Natural killer cell treated with Interleukin-12 subunit alpha and Interleukin-12 subunit beta and Interleukin-15 and Interleukin-18, amount 100 ng/mL, for 72 hours (primary cell): ENCODE results near the gene TADA1. TPM values are rescaled to one million over a fixed set of nuclear protein-coding genes. Genes with fewer than 3 reads are reported as not detected.

ENCODE experiments used
- ATAC-seq, 2 donors: fragments of 150-1000 bp; cut with Tn5 transposase in 1 of 2; sonication (Bioruptor Pico), chemical (Tn5 transposase) in 1 of 2; 2 replicates each; pipeline ENCODE4 v1.10.0; 2021
- DNase-seq: peaks from one replicate; pipeline ENCODE4 v3.0.0; 2022; ENCODE audit warnings: low spot score
- H3K27ac Mint-ChIP-seq, 2 donors: 1 replicate in 1 of 2; 2 replicates in 1 of 2; pipeline ENCODE4 v1.8.0; 2022; ENCODE audit warnings: mixed read lengths in 2 of 2, mild to moderate bottlenecking in 1 of 2, moderate library complexity in 1 of 2
- H3K27me3 Mint-ChIP-seq, 2 donors: 1 replicate in 1 of 2; 2 replicates in 1 of 2; pipeline ENCODE4 v1.8.0; 2022; ENCODE audit warnings: mixed read lengths in 2 of 2
- H3K36me3 Mint-ChIP-seq: one replicate; pipeline ENCODE4 v1.8.0; 2022; ENCODE audit warnings: mixed read lengths
- H3K4me1 Mint-ChIP-seq, 2 donors: 1 replicate in 1 of 2; 2 replicates in 1 of 2; pipeline ENCODE4 v1.8.0; 2022; ENCODE audit warnings: low read depth in 2 of 2, mixed read lengths in 2 of 2, mild to moderate bottlenecking in 1 of 2
- H3K4me3 Mint-ChIP-seq: one replicate; pipeline ENCODE4 v1.8.0; 2022; ENCODE audit warnings: mixed read lengths
- H3K9me3 Mint-ChIP-seq: 2 replicates; pipeline ENCODE4 v1.8.0; 2022; ENCODE audit warnings: mixed read lengths
- total RNA-seq, 2 donors: library from RNA; stranded (reverse); gene quantifications; one replicate each; pipeline ENCODE4 v1.2.3, GENCODE V29; 2022

The TADA1 gene
- total RNA-seq, 2 donors from 2014 or later, result 9.3 to 10.2 TPM

- Mint-ChIP-seq H3K4me3 (no peak overlapping the region), H3K4me1 (peaks cover 13 to 29% of the 10 kb centered on the region in 2 donors), H3K27me3 (peaks cover 3 to 5% of the 10 kb centered on the region in 2 donors), H3K9me3 (no peaks in the 10 kb centered on the region), H3K27ac (no peak overlapping the region), H3K36me3 (no peaks in the 10 kb centered on the region)
- ATAC-seq (no peak), DNase-seq (no peak)
These were observed 31.0 kb upstream of the TADA1 start for GRCh38 chr1:166907051-166907450.

DNA sequence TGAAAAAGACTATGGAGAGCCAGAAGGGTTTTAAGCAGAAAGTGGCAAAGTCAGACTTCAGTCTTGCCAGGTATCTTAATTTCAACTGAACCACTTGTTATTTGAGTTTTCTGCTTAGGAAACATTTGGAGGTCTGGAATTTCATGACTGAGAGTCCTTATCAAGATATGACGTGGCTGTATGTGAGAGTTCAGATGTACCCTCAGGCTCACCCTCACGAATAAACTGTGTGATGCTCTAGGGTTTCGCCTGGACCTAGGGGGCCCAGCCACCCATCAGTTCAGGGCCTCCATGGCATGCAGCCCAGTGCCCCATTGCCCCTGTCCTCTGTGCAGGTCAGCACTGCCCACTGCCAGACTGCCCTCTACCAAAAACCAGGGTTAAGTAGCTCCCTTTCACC, 30.6 kb upstream of the TADA1 start:
- no peak for DNase-seq
- Mint-ChIP-seq H3K27ac (peak overlapping the region in 1 of 2 donors; percentile 12), H3K4me1 (peaks cover 13 to 29% of the 10 kb centered on the region in 2 donors), H3K27me3 (peaks cover 3 to 5% of the 10 kb centered on the region in 2 donors), H3K9me3 (no peaks in the 10 kb centered on the region), H3K4me3 (peak overlapping the region; percentile 57), H3K36me3 (no peaks in the 10 kb centered on the region)
- ATAC-seq, result no peak

GRCh38 chr1:166905900-166906299, 29.8 kb upstream of the TADA1 start:
- no peak for DNase-seq
- H3K9me3 Mint-ChIP-seq, result no peaks in the 10 kb centered on the region
- H3K4me1 Mint-ChIP-seq, result peaks cover 13 to 25% of the 10 kb centered on the region in 2 donors
- ATAC-seq, result peak; percentile 76 to 82
- peak overlapping the region; percentile 57 for H3K4me3 Mint-ChIP-seq
- H3K27me3 Mint-ChIP-seq, result peaks cover 3 to 5% of the 10 kb centered on the region in 2 donors
- H3K36me3 Mint-ChIP-seq, result no peaks in the 10 kb centered on the region
- H3K27ac Mint-ChIP-seq, result peak overlapping the region; percentile 12 to 63

GRCh38 chr1:166905136-166905535, 29.1 kb upstream of the TADA1 start:
- Mint-ChIP-seq H3K27me3 (peaks cover 5% of the 10 kb centered on the region in 2 donors), H3K9me3 (no peaks in the 10 kb centered on the region), H3K4me3 (no peak overlapping the region), H3K36me3 (no peaks in the 10 kb centered on the region), H3K4me1 (peaks cover 10 to 20% of the 10 kb centered on the region in 2 donors), H3K27ac (no peak overlapping the region)
- DNase-seq (no peak), ATAC-seq (no peak)

- Mint-ChIP-seq H3K4me1 (peaks cover 10 to 20% of the 10 kb centered on the region in 2 donors), H3K4me3 (no peak overlapping the region), H3K27me3 (peaks cover 2 to 8% of the 10 kb centered on the region in 2 donors), H3K27ac (no peak overlapping the region), H3K9me3 (no peaks in the 10 kb centered on the region), H3K36me3 (no peaks in the 10 kb centered on the region)
- ATAC-seq (no peak), DNase-seq (no peak)
These were observed 27.2 kb upstream of the TADA1 start for GRCh38 chr1:166903232-166903631.

DNA sequence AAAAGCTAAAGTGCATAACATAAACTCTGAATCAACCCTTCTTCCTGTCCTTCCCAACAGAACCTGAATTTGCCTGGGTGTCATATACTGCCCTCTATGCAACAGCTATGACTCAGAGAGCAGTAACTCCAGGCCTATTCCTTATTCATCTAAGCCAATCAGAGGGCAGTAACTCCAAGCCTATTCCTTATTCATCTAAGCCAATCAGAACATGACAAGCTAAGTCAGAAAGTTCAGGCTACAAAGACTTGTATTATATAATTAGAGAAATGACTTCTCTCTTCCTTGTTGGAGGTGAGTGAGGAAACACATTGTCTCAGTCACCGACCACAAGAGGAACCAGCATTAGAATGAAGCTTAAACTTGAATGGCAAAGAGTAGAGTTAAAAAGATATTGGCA, 26.2 kb upstream of the TADA1 start:
- Mint-ChIP-seq H3K27me3 (peaks cover 1 to 10% of the 10 kb centered on the region in 2 donors), H3K4me1 (peaks cover 10 to 20% of the 10 kb centered on the region in 2 donors), H3K9me3 (no peaks in the 10 kb centered on the region), H3K27ac (no peak overlapping the region), H3K4me3 (no peak overlapping the region), H3K36me3 (peaks cover under 1% of the 10 kb centered on the region)
- ATAC-seq (no peak), DNase-seq (no peak)

GRCh38 chr1:166900987-166901386, 24.9 kb upstream of the TADA1 start:
- H3K27ac Mint-ChIP-seq, result no peak overlapping the region

DNA sequence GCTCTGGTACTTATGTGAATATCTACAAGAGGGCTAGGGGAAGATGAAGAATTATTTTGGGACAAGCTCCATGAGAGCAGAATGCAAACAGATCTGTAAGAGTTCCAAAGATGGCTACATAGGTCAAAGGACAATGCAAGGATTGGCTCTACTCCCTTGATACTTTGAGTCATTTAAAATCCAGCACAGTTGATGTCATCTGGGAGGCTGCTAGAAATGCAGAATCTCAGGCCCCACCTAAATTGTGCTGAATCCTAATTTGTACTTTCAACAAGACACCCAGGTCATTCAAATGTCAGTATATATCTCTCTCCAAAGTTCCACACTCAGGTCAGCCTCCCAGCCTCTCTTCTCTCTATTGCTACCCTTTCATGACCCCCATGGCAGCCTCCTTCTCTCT, 23.7 kb upstream of the TADA1 start:
- ATAC-seq, result no peak
- no peak for DNase-seq
- H3K4me1 Mint-ChIP-seq, result peaks cover 3 to 6% of the 10 kb centered on the region in 2 donors
- H3K36me3 Mint-ChIP-seq, result peaks cover 6% of the 10 kb centered on the region
- H3K9me3 Mint-ChIP-seq, result no peaks in the 10 kb centered on the region
- no peak overlapping the region for H3K27ac Mint-ChIP-seq
- no peak overlapping the region for H3K4me3 Mint-ChIP-seq
- peaks cover 15 to 22% of the 10 kb centered on the region in 2 donors for H3K27me3 Mint-ChIP-seq

More at GRCh38 chr1:166900987-166901386, 24.9 kb upstream of the TADA1 start:
- no peak for ATAC-seq
- Mint-ChIP-seq H3K4me3 (no peak overlapping the region), H3K9me3 (no peaks in the 10 kb centered on the region), H3K27me3 (peaks cover 10 to 15% of the 10 kb centered on the region in 2 donors), H3K36me3 (peaks cover 6% of the 10 kb centered on the region), H3K4me1 (peaks cover 5 to 11% of the 10 kb centered on the region in 2 donors)
- no peak for DNase-seq

- Mint-ChIP-seq H3K27ac (no peak overlapping the region), H3K4me3 (no peak overlapping the region), H3K36me3 (peaks cover 6% of the 10 kb centered on the region), H3K27me3 (peaks cover 33 to 41% of the 10 kb centered on the region in 2 donors), H3K9me3 (no peaks in the 10 kb centered on the region), H3K4me1 (no peaks in the 10 kb centered on the region)
- ATAC-seq (no peak), DNase-seq (no peak)
These were observed 19.7 kb upstream of the TADA1 start for GRCh38 chr1:166895766-166896165.

DNA sequence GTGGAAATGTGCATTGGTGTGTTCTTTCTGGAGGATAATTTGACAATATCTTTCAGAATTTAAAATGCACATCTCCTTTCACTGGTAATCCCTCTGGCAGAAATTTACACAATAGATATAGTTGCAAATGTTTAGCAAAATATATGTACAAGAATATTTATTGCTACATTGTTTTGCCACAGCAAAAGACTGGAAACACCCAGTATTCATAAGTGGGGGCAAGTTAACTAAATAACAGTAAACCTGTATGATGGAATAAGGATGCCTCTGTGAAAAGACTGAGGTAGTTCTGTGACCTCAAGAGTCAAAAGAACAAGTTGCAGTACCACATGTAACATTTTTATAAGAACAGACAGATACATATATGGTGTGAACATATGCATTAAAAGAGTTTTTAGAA, 13.7 kb upstream of the TADA1 start:
- H3K27me3 Mint-ChIP-seq, result peaks cover 14 to 27% of the 10 kb centered on the region in 2 donors
- H3K36me3 Mint-ChIP-seq, result no peaks in the 10 kb centered on the region
- H3K9me3 Mint-ChIP-seq, result no peaks in the 10 kb centered on the region
- no peak overlapping the region for H3K27ac Mint-ChIP-seq
- no peak overlapping the region for H3K4me3 Mint-ChIP-seq
- peaks cover 8 to 13% of the 10 kb centered on the region in 2 donors for H3K4me1 Mint-ChIP-seq
- DNase-seq (no peak), ATAC-seq (no peak)

GRCh38 chr1:166888373-166889111, 12.5 kb upstream of the TADA1 start:
- H3K4me1 Mint-ChIP-seq, result peaks cover 14 to 15% of the 10 kb centered on the region in 2 donors
- H3K9me3 Mint-ChIP-seq, result no peaks in the 10 kb centered on the region
- DNase-seq (no peak), ATAC-seq (no peak)
- no peaks in the 10 kb centered on the region for H3K36me3 Mint-ChIP-seq
- no peak overlapping the region for H3K4me3 Mint-ChIP-seq
- peaks cover 10 to 18% of the 10 kb centered on the region in 2 donors for H3K27me3 Mint-ChIP-seq
- H3K27ac Mint-ChIP-seq, result no peak overlapping the region

DNA sequence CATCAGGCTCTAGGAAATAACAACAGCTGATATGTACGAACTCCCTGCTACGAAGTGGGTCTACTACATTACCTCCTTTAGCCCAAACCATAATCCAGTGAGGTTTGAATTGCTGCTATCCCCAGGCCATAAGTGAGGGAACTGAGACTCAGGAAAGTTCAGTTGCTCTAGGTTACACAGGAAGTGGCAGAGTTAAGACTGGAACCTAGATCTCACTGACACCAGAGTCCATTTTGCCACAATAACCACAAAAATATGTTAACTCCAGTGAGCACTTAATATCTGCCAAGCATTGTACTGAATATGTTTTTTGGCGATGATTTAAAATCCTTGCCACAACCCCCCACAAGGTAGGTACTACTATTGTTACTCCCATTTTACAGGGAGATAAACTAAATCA, 8.9 kb upstream of the TADA1 start:
- DNase-seq (no peak), ATAC-seq (peak; percentile 60 to 73)
- Mint-ChIP-seq H3K4me3 (peak overlapping the region; percentile 34), H3K4me1 (peaks cover 15 to 17% of the 10 kb centered on the region in 2 donors), H3K27me3 (peaks cover 5 to 7% of the 10 kb centered on the region in 2 donors), H3K9me3 (no peaks in the 10 kb centered on the region), H3K27ac (peak overlapping the region in 1 of 2 donors; percentile 33), H3K36me3 (no peaks in the 10 kb centered on the region)

DNA sequence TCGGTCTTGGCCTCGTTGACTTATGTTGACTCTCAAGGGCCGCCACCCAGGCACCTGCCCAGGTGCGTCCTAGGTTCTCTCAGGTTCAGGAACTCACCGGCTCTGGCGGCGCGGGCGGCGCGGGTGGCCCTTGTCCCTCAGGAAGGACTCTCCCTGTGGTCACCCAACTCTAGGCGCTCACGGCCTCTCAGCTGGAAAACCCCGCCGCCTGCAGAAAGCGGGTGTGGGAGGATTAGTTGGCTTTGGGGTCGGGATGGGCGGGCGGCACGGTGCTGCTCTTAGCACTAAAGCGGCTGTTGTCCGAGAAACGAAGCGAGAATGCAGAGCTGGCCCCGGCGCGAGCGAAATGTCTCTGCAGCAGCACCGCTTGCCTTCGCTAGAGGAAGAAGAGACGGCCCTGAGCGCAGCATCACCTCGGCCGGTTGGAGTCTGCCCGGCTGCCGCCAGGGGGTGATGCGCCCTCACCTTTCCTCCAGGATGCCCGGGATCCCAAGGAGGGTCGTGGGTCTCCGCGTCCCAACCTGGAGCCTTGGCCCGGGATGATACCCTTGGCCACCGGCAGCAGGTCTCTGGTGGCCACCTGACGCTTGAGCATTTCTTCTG, 8.1 kb upstream of the TADA1 start:
- H3K36me3 Mint-ChIP-seq, result no peaks in the 10 kb centered on the region
- H3K4me1 Mint-ChIP-seq, result peaks cover 15 to 17% of the 10 kb centered on the region in 2 donors
- H3K9me3 Mint-ChIP-seq, result no peaks in the 10 kb centered on the region
- DNase-seq (no peak), ATAC-seq (peak; percentile 74 to 81)
- no peak overlapping the region for H3K27ac Mint-ChIP-seq
- H3K27me3 Mint-ChIP-seq, result peaks cover 5 to 7% of the 10 kb centered on the region in 2 donors
- H3K4me3 Mint-ChIP-seq, result peak overlapping the region; percentile 40

DNA sequence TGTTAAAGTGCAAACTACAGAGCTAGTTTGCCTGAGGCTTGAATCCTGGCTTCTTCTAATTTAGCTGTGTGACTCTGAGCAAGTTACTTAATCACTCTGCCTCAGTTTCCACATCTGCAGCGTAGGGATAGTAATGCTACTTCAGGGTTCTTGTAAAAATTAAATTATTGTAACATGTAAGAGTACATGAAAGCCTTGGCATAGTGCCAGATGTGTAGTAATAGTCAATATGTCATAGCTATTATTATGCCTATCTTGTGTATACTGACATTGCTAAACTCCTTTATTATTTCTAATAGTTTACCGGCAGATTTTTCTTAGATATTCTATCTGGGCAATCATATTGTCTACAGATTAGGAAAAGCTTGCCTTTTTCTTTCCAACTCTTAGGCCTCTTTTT, 6.8 kb upstream of the TADA1 start:
- Mint-ChIP-seq H3K4me3 (no peak overlapping the region), H3K9me3 (no peaks in the 10 kb centered on the region), H3K27ac (no peak overlapping the region), H3K36me3 (no peaks in the 10 kb centered on the region), H3K27me3 (peaks cover 5 to 7% of the 10 kb centered on the region in 2 donors), H3K4me1 (peaks cover 15 to 17% of the 10 kb centered on the region in 2 donors)
- DNase-seq (no peak), ATAC-seq (no peak)
